HPDE6-E6E7 (cell line): ENCODE results near the gene CEP72.
"Not testable (repeated sequence)": the region's sequence is repeated elsewhere in the genome, so short reads cannot be mapped to it uniquely, and the experiment has no call there.

Experiments
- DNase-seq: peaks from one replicate; pipeline ENCODE4 v3.0.0; 2011; ENCODE audit warnings: missing footprints; ENCODE audit errors: extremely low spot score

The CEP72 gene

DNA sequence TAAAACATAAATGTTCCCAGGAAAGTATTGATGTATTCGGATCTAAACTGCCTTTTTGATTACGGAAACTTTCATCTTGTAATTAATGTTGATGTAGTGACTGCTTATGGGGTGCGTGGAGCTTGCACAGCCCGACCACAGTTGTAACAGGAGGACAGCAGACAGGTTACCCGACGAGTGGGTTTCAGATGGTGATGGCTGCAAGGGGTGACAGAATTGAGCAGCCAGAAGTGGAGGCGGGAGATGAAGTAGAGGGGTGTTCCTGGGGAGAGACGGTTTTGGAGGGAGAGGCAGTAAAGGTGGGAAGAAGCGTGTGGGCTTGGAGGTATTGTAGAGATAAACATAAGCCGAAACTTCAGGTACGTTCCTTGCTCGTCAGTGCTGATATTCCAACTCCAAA lies 5.8 kb downstream of the CEP72 start:
- no peak for DNase-seq

DNA sequence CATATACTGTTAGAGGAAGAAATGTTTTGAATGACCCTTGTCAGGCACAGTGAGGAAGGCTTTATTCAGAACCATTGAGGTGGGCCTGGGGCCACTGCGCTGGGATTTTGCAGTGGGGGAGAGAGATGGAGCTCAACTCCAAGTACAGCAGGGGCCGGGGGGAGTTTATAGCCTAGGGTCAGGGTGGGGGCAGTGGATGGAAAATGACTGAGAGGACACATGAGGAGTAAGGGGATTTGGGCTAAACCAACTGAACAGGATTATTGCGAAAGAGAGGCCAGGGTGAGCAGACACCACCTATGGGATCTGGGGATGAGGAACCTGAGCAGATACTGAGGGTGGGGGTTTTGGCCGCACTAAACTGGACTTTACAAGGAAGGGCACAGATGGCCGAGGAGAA lies 6.3 kb downstream of the CEP72 start:
- no peak for DNase-seq

DNA sequence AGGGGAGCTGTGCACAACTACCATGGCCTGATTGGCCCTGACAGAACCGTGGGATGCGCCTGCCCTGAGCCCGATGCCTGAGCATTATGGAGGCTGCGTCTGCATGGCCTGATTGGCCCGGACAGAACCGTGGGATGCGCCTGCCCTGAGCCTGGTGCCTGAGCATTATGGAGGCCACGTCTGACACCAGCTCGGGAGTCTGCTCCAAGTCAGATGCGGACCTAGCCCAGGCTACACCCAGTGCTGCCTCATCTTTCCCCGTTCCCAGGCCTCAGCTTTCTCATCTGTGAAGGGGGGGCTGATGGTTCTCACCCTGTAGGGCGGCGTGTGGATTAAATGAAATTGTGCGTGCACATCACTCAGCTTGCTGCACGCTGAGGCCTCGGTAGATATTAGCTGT lies 7.3 kb downstream of the CEP72 start:
- DNase-seq: no peak

DNA sequence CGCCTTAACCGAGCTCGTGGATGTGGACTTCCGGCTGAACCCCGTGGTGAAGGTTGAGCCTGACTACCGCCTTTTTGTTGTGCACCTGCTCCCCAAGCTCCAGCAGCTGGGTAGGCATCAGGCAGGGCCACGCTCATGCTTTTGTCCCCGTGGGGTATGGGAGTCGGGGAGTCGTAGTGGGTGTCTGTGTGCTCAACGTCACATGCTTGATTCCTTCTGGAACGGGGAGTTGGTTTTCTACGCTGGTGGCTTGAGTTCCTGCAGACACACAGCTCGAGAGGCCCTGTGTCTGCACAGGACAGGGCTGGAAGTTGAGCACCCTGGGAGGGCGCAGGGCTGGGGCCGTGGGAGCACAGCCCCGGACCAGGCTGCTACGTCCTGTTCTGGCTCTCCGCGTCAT lies 8.0 kb downstream of the CEP72 start:
- no peak for DNase-seq

DNA sequence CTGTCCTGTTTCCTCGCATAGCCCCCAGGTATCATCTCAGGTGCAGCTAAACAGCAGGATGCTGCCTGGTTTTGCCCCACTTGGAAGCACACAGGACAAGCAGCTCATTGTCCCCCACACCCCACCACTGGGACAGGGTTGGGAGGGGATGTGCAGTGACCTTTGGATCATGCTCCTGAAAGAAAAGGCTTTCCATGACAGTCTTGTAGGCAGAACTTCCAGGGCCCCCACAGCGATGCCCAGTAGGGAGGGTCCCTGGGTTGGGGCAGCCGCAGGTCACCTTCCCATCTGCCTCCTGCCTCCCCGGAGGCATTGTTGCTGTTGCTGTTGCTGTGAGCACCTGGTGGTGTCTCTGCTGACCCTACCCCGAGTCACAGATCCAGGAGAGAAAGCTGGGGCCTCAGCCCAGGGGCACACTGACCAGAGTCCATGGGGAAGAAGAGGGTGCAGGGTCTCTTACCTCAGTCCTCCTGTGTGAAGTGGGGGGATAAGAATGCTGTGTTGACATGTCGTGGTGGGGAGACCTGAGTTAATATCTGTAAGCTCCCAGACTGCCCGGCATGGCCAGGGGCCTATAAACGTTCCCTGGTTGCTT lies 8.5 kb downstream of the CEP72 start:
- DNase-seq: no peak

DNA sequence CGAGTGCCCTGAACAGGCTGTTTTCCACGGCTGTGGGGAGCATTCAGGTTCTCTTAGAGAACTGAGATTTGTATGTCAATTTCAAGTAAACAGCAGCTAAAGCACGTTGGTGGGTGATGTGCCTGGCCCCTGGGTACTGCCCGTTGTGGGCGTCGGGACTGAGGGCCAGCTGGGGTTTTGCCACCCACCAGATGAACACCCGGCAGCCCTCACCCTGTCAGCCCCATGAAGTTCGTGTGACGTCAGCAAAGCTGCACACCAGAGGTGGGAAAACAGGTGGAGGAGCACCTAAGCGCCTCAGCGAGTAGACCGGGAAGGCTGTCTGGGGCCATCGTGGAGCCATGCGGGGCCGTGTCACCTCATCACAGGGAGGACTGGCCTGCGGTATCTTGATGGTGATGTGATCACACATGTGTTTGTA lies 9.2 kb downstream of the CEP72 start:
- no peak for DNase-seq

DNA sequence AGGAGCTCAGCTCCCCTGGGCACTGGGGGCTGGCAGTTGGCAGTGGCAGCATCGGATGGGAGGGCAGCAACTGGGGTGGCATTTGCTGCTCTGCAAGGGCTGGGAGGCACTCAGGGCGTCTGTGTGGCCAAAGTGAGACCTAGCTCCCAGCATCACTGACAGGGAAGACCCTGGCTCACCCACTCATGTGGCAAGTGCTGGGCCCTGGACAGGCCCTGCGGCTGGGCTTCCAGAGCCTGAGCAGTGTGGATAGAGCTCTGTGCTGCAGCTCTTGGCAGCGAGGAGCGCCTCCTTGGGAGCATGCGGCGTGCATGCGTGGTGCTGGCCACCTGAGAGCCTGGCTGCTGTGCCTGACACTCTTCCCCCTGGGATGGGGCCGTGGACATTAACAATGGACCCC lies 10.2 kb downstream of the CEP72 start:
- DNase-seq: no peak

DNA sequence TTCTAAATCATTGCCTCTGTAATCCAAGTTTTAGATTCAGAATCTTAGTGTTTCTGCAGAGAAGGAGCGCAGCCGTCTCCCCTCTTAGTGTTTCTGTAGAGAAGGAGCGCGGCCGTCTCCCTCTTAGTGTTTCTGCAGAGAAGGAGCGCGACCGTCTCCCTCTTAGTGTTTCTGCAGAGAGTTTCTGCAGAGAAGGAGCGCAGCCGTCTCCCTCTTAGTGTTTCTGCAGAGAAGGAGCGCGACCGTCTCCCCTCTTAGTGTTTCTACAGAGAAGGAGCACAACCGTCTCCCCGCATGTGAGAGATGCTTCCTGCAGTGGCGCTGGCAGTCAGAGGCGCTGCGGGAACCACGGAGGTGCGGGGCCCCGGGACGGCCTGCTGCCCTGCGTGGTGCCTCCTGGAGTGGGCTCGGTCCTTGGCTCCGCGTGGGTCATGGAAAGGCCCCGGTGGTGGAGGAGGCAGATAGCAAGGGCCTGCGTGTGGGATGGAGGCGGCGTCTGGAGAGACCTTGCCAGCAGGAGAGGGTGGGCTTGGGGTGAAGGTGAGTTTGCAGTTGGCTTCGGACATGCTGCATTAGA lies 10.9 kb downstream of the CEP72 start:
- no peak for DNase-seq

DNA sequence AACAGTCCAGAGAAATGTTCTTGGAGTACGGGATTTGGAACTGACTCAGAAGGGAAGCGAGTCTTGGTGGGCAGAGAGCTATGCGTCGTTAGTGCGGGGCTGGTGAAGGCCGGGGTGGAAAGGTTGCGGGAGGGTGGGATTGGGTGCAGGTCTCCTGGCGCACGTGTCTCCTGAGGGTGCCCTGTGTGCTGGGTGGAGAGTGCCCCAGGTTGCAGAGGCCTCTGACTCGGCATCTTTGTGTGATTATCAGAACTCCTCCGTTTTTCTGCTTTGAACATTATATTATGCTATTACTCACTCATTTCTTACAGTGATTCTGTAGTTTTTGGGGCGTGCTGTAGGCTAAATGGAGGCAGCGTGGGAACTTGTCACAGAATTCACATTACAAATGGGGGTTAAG lies 11.4 kb downstream of the CEP72 start:
- DNase-seq: no peak

DNA sequence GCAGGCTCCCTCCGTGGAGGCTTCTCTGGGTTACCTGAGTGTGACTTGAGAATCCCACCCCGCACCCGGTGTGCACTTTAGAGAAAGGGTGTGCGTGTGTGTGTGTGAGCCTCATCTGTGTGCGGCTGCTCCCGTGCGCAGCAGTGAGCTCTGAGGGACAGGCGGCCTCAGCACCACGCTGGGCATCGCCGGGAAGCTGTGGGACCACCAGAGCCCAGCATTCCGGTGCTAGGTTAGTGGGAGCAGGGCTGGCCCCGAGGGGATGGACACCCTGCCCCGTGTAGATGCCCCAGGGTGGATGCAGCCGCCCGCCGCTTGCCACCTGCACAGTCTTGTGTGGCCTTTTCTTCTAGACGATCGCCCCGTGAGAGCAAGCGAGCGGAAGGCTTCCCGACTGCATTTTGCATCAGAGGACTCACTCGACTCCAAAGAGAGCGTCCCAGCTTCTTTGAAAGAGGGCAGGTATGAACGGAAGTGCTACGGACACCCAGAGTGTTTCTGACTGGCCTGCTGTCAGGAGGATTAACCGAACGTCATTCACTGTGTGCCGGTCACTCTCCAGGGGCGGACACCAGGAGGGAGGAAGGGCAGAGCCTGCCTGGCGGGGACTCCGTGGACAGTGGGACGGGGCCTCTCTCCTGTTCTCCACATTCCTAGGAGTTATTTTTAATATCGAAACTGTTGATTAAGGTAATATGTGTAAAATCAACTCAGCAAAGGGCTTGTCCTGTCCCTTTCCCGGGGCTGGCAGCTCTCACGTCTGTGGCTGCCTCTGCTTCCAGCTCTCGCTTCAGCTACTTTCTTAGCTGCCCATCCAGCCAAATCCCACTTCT lies 12.2 kb downstream of the CEP72 start:
- DNase-seq: no peak

DNA sequence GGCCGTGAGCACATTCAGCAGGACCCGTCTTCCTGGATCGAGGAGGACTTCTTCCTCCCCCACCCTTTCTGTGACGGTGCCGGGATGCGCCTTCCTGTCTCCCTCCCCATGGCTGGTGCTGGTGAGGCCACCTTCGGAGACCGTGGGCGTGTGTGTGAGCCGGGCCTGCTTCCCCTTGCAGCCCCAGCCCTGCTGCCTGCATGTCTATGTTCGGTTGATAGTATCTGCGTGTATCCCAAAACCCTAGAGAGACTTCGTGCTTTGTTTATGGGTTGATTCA lies 12.8 kb downstream of the CEP72 start:
- DNase-seq: no peak

DNA sequence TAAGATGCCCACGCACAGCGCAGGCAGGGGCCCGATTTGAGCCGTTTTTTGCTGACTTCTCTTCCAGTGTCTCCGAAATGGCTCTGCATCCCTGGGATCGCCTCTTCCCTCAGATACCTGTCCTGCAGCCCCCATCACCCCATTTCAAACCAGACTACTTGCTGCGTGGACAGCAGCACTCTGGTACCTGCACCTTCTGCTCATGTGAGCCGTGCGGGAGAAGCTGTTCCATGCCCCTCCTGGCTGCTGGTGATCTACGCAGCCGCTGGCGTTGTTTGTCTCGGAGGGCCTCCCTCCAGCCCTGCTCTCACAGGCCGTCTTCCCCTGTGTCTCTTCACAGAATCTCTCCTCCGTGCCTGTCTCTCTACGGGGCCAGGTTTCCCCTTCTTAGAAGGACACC lies 13.4 kb downstream of the CEP72 start:
- no peak for DNase-seq

DNA sequence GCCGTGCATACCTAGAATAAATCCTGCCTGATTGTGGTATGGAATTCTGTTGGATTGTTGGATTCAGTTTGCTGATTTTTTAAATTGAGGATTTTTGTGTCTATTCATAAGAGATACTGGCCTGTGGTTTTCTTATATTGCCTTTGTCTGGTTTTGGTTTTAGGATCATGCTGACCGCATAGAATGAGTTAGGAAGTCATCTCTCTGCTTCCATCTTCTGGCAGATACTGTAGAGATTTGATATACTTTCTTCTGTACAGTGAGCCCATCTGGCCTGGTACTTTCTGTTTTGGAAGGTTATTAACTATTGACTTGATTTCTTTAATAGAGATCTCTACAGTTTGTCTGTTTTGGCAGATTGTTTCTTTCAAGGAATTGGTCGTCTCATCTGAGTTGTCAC lies 14.7 kb downstream of the CEP72 start:
- DNase-seq: no peak

DNA sequence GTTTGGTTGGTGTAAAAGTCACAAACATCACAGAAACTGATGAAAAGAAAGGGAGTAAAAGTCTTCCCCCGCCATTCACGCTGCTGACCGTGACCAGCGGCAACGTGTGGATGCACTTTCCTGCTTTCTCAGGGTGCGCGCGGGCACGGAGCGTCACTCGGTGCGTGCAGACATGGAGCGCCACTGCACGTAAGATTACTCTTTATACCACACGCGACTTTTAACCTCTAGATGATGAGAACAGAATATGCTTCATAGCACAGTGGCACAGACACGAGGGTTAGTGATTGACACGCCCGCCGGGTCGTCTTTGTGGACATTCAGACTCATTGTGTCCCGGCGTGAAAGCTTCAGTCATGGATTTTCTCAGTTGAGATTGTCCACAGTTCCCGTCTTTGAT lies 15.7 kb downstream of the CEP72 start:
- no peak for DNase-seq

DNA sequence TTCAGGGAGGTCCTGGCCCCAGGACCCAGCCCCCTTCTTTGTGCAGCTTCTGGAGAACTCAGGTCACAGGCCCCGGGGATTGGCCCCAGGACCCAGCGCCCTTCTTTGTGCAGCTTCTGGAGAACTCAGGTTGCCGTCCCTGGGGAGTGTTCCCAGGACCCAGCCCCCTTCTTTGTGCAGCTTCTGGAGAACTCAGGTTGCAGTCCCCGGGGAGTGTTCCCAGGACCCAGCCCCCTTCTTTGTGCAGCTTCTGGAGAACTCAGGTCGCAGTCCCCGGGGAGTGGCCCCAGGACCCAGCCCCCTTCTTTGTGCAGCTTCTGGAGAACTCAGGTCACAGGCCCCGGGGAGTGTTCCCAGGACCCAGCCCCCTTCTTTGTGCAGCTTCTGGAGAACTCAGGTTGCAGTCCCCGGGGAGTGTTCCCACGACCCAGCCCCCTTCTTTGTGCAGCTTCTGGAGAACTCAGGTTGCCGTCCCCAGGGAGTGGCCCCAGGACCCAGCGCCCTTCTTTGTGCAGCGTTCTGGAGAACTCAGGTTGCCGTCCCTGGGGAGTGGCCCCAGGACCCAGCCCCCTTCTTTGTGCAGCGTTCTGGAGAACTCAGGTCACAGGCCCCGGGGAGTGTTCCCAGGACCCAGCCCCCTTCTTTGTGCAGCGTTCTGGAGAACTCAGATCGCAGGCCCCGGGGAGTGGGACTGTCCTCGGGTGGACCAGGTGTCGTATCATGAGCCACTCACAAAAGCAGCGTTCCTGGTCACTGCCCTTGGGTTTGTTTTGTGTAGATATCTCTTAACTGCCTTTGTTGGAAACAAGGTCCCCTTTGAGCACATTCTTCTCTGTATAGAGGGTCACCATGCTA lies 16.4 kb downstream of the CEP72 start:
- not testable (repeated sequence) for DNase-seq

DNA sequence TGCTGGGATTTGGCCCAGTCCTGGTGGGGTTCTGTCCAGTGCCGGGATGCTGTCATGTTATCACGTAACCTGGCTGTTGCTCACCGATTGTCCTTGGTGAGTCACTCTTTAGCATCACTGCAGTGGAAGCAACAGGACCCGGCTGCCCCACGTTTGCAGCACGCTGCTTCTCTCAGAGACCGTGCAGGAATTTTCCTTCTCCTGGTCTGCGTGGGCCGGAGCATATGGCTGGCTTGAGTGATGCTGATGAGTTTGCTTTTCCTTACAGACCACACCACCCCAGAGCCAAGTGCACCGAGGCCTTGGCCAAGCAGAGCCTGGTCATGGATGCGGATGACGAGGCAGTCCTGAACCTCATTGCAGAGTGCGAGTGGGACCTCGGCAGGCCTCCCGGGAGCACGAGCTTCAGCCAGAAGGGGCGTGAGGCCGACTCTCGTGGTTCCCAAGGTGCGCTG lies 21.4 kb downstream of the CEP72 start:
- no peak for DNase-seq

DNA sequence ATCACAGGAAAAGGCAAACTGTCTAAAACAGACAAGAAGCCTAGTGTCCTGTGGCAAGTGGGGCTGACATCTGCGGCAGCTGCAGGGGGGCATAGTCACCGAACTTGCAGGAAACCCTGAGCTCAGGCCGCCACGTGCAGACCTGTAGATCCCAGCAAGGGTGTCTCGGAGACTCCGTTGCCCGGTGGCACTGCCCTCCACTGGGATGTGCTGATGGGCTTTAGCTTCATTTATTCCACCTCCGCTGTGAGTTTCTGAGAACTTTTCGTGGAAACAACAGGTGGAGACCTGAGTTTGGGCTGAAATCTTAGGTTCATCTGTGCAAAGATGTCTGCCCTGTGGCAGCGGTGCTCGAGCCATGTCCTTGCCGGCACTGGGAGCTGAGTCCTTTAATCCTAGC lies 22.1 kb downstream of the CEP72 start:
- DNase-seq: no peak

DNA sequence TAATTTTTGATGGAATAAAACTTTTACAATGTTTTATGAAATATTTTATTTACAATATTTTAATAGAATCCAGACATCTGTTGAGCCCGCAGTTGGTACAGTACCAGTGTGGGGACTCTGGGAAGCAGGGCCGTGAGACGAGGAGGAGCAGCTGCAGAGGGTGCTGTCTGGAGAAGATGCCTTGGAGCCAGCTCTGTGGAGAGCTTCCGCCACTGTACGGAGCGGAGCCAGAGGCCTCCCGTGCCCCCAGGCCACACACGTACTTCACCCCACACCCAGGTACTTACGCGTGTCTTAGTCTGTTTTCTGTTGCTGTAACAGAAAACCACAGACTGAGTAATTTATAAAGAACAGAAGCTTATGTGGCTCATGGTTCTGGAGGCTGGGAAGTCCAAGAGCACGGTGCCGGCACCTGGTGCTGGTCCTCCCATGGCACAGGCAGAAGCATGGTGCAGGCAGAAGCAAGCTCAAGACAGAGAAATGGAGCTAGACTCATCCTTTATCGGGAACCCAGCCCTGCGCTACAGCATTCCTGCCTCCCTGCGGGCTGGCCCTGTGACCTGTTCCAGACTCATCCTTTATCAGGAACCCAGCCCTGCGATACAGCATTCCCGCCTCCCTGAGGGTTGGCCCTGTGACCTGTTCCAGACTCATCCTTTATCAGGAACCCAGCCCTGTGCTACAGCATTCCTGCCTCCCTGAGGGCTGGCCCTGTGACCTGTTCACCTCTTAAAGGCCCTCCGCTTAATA lies 23.3 kb downstream of the CEP72 start:
- DNase-seq: no peak

DNA sequence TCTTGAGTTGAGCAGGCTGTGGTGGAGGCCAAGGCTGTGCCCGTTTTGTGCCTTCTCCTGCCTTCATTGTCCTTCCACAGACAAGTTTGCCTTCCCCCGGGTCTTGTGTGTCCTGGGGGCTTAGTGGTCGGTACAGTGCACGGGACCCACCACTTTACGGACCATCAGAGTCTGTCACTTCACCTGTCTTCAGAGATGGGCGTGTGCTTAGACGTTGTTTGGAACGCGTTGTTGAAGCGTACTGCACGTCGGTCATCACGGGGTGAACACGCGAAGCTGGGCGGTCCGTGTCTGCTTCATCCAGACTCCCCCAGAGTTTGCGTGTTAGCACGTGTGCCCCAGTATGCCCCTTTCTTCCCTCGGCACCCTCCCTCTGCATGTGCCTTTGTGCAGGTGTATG lies 24.8 kb downstream of the CEP72 start:
- no peak for DNase-seq

DNA sequence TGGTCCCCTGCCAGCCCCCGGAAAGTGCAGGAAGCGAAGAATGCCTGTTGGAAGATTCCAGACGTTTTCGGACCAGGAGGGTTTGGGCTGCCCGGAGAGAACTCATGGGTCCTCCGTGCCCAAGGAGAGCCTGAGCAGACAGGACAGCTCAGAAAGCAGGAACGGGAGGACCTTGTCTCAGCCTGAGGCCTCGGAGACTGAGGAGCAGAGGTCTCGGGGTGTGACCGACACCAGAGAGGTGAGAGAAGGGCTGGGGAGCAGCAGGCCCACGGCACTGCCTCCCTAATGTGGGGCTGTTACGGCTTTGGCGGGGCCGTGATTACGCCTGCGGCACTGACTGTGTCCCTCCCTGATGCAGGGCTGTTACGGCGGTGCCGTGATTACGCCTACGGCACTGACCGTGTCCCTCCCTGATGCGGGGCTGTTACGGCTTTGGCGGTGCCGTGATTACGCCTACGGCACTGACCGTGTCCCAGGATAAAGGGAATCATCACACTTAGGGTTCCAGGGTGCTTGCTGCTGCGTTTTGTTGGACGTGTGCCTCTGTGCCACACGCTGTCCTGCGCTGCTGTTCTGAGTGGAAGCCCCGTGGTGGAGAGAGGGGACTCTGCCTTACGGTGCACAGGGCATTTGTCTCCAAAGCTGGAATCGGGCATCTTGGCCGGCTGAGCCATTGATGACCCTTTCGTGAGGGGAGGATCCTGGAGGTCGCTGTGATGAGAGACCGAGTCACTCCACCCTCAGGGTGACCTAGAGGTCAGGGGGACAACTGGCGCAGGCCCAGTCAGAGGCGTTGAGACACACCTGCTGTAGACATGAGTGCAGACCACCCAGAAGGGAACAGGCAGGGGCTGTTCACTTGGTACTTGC lies 25.7 kb downstream of the CEP72 start:
- no peak for DNase-seq
